Motor neuron (in vitro differentiated cells): ENCODE results near the gene MYO7B. TPM values are rescaled to one million over a fixed set of nuclear protein-coding genes. Genes with fewer than 3 reads are reported as not detected.
"Not testable (repeated sequence)": the region's sequence is repeated elsewhere in the genome, so short reads cannot be mapped to it uniquely, and the experiment has no call there.

Experiments
- ATAC-seq, 8 experiments: fragments of 200-7000 bp; cut with Tn5 transposase; replicated peaks in 6 of 8; 2 replicates each; pipeline ENCODE4 v1.8.0; 2021; ENCODE audit warnings: mild to moderate bottlenecking in 8 of 8, moderate library complexity in 8 of 8
- H3K27ac ChIP-seq, 2 donors: fragments of 250-450 bp; sonication (Bioruptor Pico); 2 replicates each; pipeline ENCODE4 v1.9.0; 2021; ENCODE audit warnings: antibody characterized with exemption in 2 of 2, mild to moderate bottlenecking in 2 of 2, moderate library complexity in 1 of 2
- H3K4me1 ChIP-seq, 2 donors: fragments of 250-450 bp; sonication (Bioruptor Pico); replicated peaks in 1 of 2; 2 replicates each; pipeline ENCODE4 v1.6.1; 2021; ENCODE audit warnings: antibody characterized with exemption in 2 of 2, mild to moderate bottlenecking in 2 of 2, moderate library complexity in 1 of 2
- H3K4me3 ChIP-seq, 5 donors: fragments of 250-450 bp; sonication (Bioruptor Pico); 2 replicates each; pipeline ENCODE4 v1.9.0; 2021; ENCODE audit warnings: antibody characterized with exemption in 5 of 5, mild to moderate bottlenecking in 5 of 5, moderate library complexity in 4 of 5
- WGBS, 10 experiments: fragments of 450-650 bp; shearing (Covaris generic); methylation state at CpG; one replicate each; pipeline ENCODE4 v1.0.0; 2022; 5-methylcytosine and 5-hydroxymethylcytosine counted together
- in situ Hi-C, 9 experiments: fragments of 400-800 bp; cut with MboI; loops; one replicate each; pipeline ENCODE4 v1.15.0; 2021; ENCODE audit warnings: low sequenced_read_pairs in 9 of 9, low pct_unique_long_range_greater_than_20kb in 2 of 9; ENCODE audit not compliant: unreplicated experiment in 9 of 9
- total RNA-seq, 8 experiments: library from RNA; unstranded; fragments of 300-600 nt; gene quantifications; 2 replicates each; pipeline versions ENCODE4 v1.2.3 to v1.2.4, GENCODE V29; 2022

MYO7B gene
- total RNA-seq, 8 experiments from 2014 or later: 0.08 to 1.1 (median 0.36) TPM; not detected in 2

DNA sequence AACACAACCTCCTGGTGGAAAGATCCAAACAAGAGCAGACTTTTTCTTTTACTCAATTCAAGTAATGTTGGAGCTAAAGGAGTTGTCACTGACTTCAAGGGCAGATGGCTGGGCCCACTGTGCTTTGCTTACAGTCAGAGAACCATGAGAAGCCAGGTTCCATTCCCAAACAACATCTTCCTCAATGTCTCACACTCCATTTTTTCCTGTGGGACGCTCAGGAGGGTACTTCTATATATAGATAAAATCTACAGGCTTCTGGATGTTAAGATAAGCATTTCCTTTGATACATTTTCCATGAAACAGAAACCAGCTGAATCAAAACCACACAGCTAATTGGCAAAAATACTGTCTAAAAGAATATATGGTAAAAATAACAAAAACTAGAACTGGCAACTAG is 23.6 kb upstream of the MYO7B start:
- H3K4me1 ChIP-seq: no peaks in the 10 kb centered on the region
- ATAC-seq: no peak
- in situ Hi-C loops: no loop called here
- no peak overlapping the region for H3K4me3 ChIP-seq
- 75 to 100% (median 86%) methylated on average over 1 of the region's 1 CpG; no CpG with 5 or more reads in 3 of the 10 experiments for WGBS, 10 experiments
- H3K27ac ChIP-seq: no peak overlapping the region

DNA sequence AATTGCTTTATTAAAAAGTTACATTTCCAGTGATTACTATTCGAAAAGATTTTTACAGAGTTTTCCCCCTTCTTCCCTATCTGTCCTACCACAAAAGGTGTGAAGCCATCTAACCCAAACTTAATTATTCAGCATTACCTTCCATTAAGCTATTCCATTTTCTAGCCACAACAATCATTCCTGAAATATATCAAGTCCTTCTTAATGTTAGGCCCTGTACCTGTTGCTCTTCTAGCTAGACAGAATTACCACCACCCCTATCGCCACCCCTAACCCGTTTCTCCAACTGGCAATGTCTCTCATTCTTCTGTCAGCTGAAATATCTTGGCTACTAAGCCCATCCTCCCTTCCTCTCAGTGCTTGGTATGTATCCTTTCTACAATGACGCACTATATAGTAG is 23.1 kb upstream of the MYO7B start:
- no peak overlapping the region for H3K4me3 ChIP-seq
- 89 to 100% (median 97%) methylated on average over 2 to 4 of the region's 4 CpGs for WGBS, 10 experiments
- in situ Hi-C loops: no loop called here
- ATAC-seq: no peak
- H3K27ac ChIP-seq: no peak overlapping the region
- no peaks in the 10 kb centered on the region for H3K4me1 ChIP-seq

DNA sequence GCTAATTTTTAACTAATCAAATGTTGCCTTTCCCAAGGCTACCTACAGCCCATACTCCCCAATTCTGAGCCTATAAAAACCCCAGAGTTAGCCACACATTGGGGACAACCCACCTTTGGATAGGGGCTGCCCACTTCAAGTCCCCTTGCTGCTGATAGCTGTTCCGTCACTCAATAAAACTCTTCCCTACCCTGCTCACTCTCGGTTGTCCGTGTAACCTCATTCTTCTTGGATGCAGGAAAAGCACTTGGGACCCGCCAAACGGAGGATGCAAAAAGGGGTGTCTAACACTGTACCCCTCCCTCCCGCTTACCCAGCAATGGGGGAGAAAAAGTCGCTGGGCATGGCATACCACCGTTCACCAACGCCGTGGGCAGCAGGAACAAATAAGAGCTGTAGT is 21.4 kb upstream of the MYO7B start:
- Histone ChIP-seq H3K4me3 (no peak overlapping the region), H3K27ac (no peak overlapping the region), H3K4me1 (no peaks in the 10 kb centered on the region)
- in situ Hi-C loops: no loop called here
- WGBS, 10 experiments: 0 to 100% (median 90%) methylated on average over 1 to 6 of the region's 10 CpGs; no CpG with 5 or more reads in 1 of the 10 experiments
- ATAC-seq: no peak

DNA sequence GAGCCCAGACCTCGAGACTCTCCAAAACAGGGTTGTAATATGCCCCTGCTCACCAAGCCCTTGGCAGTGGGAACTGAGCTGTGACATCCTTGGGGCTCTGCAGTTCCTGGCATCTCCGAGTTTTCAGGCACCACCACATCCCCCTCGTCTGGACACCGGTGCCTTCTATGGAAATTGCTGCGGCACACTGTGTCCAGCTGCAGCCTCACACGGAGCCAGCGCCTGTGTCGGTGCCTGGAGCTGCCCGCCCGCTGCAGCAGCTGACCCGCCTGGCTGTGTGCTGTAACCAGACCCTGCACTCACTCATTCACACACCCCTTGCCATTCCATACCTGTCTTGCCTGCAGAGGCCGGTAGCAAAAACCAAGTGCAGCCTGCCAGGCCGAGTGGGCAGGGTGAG is 21.0 kb upstream of the MYO7B start:
- H3K27ac ChIP-seq: no peak overlapping the region

DNA sequence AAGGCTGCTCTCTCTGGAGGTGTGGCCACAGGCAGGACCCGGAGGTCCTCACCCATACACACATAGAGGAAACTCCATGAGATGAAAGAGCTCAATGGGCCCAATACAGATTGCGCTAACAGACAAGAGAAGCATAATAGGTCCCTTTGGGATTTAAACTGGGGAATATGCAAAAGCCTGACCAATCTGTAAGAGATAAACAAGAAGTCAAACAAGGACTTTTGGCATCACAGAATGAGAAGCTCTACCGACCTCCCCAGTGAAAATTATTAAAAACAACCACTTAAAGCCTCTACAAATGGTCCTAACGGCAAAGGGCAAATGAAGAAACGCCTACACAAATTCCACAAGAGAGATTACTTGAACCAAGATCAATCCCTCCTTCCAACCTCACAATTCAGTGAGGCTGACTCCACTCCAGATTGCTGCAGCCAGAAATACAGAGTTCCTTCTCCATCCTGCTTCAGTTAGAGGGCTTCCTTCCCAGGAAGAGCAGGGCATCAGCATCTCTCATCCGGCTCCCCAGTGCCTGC is 20.0 kb upstream of the MYO7B start:
- no peaks in the 10 kb centered on the region for H3K4me1 ChIP-seq
- 0 to 100% (median 75%) methylated on average over 1 to 6 of the region's 6 CpGs; no CpG with 5 or more reads in 2 of the 10 experiments for WGBS, 10 experiments
- no peak overlapping the region for H3K27ac ChIP-seq
- peak in 1 of 8 experiments; percentile 44 for ATAC-seq
- in situ Hi-C loops: no loop called here
- no peak overlapping the region for H3K4me3 ChIP-seq

More for the DNA sequence above, 21.0 kb upstream of the MYO7B start:
- no peaks in the 10 kb centered on the region for H3K4me1 ChIP-seq
- ATAC-seq: peak in 1 of 8 experiments; percentile 14
- no peak overlapping the region for H3K4me3 ChIP-seq
- in situ Hi-C loops: no loop called here
- 60 to 83% (median 80%) methylated on average over 1 of the region's 13 CpGs; no CpG with 5 or more reads in 5 of the 10 experiments for WGBS, 10 experiments

DNA sequence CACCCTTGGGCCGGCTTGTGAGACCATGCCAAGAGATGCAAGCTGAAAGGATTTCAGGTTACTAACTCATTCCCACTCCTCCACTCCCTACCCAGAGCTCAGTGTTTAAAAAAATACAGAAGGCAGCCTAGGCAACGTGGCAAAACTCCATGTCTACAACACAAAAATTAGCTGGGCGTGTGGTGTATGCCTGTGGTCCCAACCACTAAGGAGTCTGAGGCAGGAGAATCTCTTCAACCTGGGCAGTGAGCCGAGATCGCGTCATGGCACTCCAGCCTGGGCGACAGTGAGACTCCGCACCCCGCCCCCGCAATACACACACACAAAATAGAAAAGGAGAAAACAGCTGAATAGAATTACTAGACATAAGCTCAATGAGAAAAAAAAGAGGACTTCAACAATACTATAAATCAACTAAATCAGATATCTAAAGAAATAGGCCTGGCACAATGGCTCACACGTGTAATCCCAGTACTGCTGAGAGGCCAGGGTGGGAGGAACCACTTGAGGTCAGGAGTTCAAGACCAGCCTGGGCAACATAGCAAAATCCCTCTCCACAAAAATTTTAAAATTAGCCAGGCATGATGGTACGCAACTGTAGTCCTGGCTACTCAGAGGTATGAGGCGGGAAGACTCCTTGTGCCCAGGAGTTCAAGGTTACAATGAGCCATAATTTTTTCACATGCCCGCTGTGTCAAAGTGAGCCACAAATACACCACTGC is 19.3 kb upstream of the MYO7B start:
- ATAC-seq: peak in 5 of 8 experiments; percentile 31 to 89 (median 78)
- in situ Hi-C loops: no loop called here
- Histone ChIP-seq H3K4me1 (no peaks in the 10 kb centered on the region), H3K27ac (no peak overlapping the region), H3K4me3 (no peak overlapping the region)
- 16 to 96% (median 73%) methylated on average over 1 to 11 of the region's 14 CpGs; no CpG with 5 or more reads in 2 of the 10 experiments for WGBS, 10 experiments

DNA sequence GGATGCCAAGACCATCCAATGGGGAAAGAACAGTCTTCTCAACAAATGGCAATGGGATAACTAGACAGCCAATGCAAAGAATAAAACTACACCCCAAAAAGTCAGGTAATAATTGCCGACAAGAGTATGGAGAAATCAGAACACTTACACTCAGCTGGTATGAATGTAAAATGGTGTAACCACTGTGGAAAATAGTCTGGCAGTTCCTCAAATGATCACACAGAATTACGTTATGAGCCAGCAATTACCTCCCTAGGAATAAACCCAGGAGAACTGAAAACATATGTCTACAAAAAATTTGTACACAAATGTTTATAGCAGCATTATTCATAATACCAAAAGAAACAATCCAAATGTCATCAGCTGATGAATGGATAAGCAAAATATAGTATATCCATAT is 18.0 kb upstream of the MYO7B start:
- in situ Hi-C loops: no loop called here
- no peak for ATAC-seq
- Histone ChIP-seq H3K4me3 (no peak overlapping the region), H3K27ac (no peak overlapping the region), H3K4me1 (no peaks in the 10 kb centered on the region)
- 32 to 100% (median 85%) methylated on average over 1 to 2 of the region's 2 CpGs; no CpG with 5 or more reads in 1 of the 10 experiments for WGBS, 10 experiments

DNA sequence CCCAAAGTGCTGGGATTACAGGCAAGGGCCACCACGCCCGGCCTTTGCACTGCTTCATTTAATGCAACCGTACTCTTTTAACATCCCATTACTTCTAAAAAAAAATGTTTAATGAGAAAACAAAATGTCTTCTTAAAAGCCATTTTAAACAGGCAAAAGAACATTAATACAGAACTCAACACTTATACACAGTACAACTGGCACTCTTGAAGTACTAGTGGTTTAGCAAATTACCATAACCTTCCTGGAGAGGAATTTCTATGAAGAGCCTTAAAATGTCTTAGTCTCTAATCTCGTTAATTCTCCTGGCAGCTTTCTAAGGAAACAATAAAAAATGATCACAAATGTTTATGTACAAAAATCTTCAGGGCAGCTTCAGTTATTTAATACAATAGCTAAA is 15.1 kb upstream of the MYO7B start:
- WGBS, 10 experiments: 96 to 100% (median 100%) methylated on average over 1 to 4 of the region's 4 CpGs
- Histone ChIP-seq H3K4me3 (no peak overlapping the region), H3K27ac (no peak overlapping the region), H3K4me1 (no peaks in the 10 kb centered on the region)
- in situ Hi-C loops: no loop called here
- ATAC-seq: no peak

DNA sequence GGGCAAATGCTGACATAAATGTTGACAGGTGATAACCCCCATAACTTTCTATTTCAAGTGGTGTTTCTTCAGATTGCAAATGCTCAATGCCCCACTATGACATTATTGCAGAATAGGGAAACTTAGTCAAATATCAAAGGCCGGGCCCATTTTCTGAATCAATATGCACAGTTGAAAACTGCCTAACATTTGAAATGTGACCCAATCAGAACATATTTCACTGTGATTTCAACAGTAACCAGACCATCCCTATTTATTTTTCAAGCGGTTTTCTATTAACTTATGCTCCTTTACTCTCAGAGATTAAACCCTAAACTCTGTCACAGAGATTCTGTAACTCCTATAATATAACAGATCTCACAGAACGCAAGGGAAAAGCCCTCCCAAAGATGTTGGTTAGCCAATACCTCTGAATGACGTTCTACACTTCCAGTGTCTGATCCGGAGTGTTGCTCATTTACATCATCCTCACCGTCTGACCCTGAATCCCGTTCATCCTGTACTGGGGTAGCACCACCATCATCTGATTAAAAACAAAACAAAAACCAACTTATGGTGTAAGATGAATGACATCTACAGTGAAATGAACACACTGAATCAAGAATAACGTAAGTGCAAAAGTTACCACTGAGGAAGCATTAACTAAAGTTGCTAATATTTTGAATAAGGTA is 12.1 kb upstream of the MYO7B start:
- H3K27ac ChIP-seq: no peak overlapping the region
- in situ Hi-C loops: no loop called here
- WGBS, 10 experiments: 68 to 100% (median 90%) methylated on average over 3 to 8 of the region's 8 CpGs
- ATAC-seq: no peak
- no peak overlapping the region for H3K4me3 ChIP-seq
- peaks cover 4 to 5% of the 10 kb centered on the region in 2 donors for H3K4me1 ChIP-seq

DNA sequence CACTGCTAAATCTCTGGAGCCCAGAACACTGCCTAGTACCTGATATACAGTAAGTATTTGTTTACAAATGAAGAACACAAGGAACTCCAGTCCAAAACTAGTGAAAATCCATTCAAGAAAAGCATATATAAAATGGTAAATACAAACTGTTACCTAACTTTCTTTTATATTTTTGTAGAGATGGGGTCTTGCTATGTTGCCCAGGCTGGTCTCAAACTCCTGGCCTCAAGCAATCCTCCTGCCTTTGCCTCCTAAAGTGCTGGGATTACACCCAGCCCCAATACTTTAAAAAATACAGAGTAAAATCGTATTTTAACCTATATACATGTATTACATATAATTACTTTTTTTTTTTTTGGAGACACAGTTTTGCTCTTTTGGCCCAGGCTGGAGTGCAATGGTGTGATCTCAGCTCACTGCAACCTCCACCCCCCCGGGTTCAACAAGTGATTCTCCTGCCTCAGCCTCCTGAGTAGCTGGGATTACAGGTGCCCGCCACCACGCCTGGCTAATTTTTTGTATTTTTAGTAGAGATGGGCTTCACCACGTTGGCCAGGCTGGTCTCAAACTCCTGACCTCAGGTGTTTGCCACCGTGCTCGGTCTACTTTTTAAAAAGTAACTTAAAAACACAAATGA is 11.2 kb upstream of the MYO7B start:
- WGBS, 10 experiments: 72 to 100% (median 93%) methylated on average over 1 to 6 of the region's 7 CpGs; no CpG with 5 or more reads in 1 of the 10 experiments
- H3K27ac ChIP-seq, H3K4me3 ChIP-seq, ATAC-seq, in situ Hi-C loops, H3K4me1 ChIP-seq: not testable (repeated sequence)

DNA sequence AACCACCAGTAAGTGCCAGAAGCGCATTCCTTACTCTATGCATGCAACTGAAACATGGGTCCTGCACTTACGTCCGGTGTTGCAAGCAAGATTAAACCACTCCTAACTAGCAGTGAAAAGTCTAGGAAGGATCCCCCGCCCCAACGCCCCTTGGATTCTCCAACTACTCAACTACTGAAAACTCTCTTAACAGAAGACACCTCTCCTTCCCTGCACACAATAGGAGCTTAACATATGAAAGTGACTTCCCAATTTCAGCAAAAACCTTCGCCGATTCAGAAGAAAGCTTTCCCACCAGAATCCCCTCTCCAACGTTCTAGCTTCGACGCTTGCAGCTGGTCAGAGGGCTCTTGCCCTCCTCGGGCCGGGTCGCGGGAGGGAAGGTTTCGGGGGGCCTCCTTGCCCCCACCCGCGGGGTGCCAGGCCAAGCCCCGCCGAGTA is 9.8 kb upstream of the MYO7B start:
- Histone ChIP-seq H3K4me3 (peak overlapping the region; percentile 86 to 99 (median 89)), H3K27ac (peak overlapping the region; percentile 86 to 93), H3K4me1 (peaks cover 4 to 5% of the 10 kb centered on the region in 2 donors)
- 0 to 7% (median 0%) methylated on average over 2 to 7 of the region's 19 CpGs; no CpG with 5 or more reads in 5 of the 10 experiments for WGBS, 10 experiments
- in situ Hi-C loops: no loop called here
- ATAC-seq: peak in 3 of 8 experiments; percentile 8 to 24 (median 14)

DNA sequence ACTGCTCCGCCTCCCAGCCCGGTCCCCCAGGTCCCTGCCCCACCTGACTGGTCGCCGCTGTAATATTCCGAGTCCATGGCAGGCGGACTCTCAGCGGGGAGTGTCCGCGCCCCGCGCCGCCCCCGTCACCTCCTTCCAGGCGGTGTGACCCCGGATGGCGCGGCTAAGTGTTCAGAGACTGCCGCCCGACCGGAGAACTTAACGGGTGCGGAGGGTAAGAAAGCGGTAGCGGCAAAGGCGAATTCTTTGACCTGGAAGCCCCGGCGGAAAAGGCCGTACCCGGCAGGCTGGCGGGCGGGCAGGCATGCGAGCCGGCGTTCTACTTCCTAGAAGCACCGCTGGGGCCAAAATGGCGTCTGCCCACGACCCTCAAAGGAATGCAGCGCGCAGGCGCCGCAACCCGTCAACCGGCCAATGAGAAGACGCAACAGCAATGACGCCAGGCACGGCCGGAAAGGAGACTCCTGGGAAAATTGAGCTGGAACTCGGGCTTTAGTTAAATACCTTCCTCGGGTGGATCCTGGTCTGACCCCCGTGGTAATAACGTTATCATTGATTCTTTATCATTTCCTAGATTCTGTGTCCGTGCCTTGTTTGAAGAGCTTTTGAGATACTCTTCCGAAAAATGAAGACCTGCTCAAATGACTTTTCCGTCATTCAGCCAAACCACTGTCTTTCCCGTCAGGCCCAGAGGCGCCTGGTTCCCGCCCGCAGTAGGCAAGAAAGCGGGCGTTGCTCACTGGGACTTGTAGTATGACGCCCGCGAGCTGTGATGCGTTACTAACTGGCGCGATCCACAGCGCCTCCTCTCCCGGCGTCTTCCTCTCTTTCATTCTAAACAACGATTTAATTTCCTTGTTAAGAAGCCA is 9.1 kb upstream of the MYO7B start, which contains the start of gene IWS1:
IWS1 (minus strand) TSS at position 358 of the 869 bp plus-strand sequence; CDS start at position 77, 281 bp downstream.
- in situ Hi-C loops: no loop called here
- 0 to 3% (median 0%) methylated on average over 3 to 27 of the region's 70 CpGs; no CpG with 5 or more reads in 1 of the 10 experiments for WGBS, 10 experiments
- ATAC-seq: peak; percentile 84 to 97 (median 95)
- H3K4me3 ChIP-seq: peak within 1 kb of the TSS; percentile 86 to 99 (median 89)
- peak within 1 kb of the TSS; percentile 86 to 93 for H3K27ac ChIP-seq
- H3K4me1 ChIP-seq: peaks cover 4 to 5% of the 10 kb centered on the region in 2 donors
